Loucy (cell line): ENCODE results near the gene ZNF436.

ENCODE experiments used
- H2AFZ ChIP-seq: fragments of 200-600 bp; sonication (generic); 2 replicates; pipeline ENCODE4 v1.6.0; 2016; ENCODE audit warnings: antibody characterized with exemption, mild to moderate bottlenecking, low read length, moderate library complexity
- H3F3A ChIP-seq: fragments of 200-600 bp; 2 replicates; pipeline ENCODE4 v1.6.0; 2016; ENCODE audit warnings: antibody characterized with exemption, low read depth, mild to moderate bottlenecking
- H3K27me3 ChIP-seq: fragments of 200-600 bp; sonication (generic); 2 replicates; pipeline ENCODE4 v1.6.1; 2014; ENCODE audit warnings: low read length, mild to moderate bottlenecking; ENCODE audit not compliant: insufficient read depth, poor library complexity, severe bottlenecking
- H3K36me3 ChIP-seq: fragments of 200-600 bp; sonication (generic); 2 replicates; pipeline ENCODE4 v1.6.1; 2016; ENCODE audit warnings: low read length; ENCODE audit not compliant: insufficient read depth
- H3K4me1 ChIP-seq: fragments of 200-600 bp; sonication (generic); 2 replicates; pipeline ENCODE4 v1.5.1; 2014; ENCODE audit warnings: low read length, mild to moderate bottlenecking; ENCODE audit not compliant: insufficient read depth, poor library complexity, severe bottlenecking
- H3K4me2 ChIP-seq: fragments of 200-600 bp; sonication (generic); 2 replicates; pipeline ENCODE4 v1.6.0; 2014; ENCODE audit warnings: antibody characterized with exemption, low read length, low read depth, mild to moderate bottlenecking; ENCODE audit not compliant: poor library complexity, severe bottlenecking
- H3K4me3 ChIP-seq: fragments of 200-600 bp; sonication (generic); 2 replicates; pipeline ENCODE4 v1.5.1; 2014; ENCODE audit warnings: low read length, mild to moderate bottlenecking, mixed read lengths; ENCODE audit not compliant: poor library complexity, severe bottlenecking
- H3K79me2 ChIP-seq: fragments of 200-600 bp; sonication (generic); 2 replicates; pipeline ENCODE4 v1.6.1; 2014; ENCODE audit warnings: low read length; ENCODE audit not compliant: insufficient read depth
- H3K9ac ChIP-seq: fragments of 200-600 bp; sonication (generic); 2 replicates; pipeline ENCODE4 v1.6.0; 2014; ENCODE audit warnings: mild to moderate bottlenecking, low read depth, low read length, moderate library complexity; ENCODE audit not compliant: poor library complexity, severe bottlenecking
- H3K9me2 ChIP-seq: fragments of 200-600 bp; sonication (generic); replicated peaks from 2 replicates; pipeline ENCODE4 v1.6.1; 2016; ENCODE audit warnings: low read depth, low read length, mixed read lengths
- H3K9me3 ChIP-seq: fragments of 200-600 bp; sonication (generic); 2 replicates; pipeline ENCODE4 v1.6.1; 2014; ENCODE audit warnings: mild to moderate bottlenecking, antibody characterized with exemption, low read length, low read depth; ENCODE audit not compliant: insufficient read depth
- H4K20me1 ChIP-seq: fragments of 200-600 bp; sonication (generic); 2 replicates; pipeline ENCODE4 v1.6.0; 2014; ENCODE audit warnings: antibody characterized with exemption, low read length, mild to moderate bottlenecking; ENCODE audit not compliant: insufficient read depth, poor library complexity, severe bottlenecking
- EZH2phosphoT487 ChIP-seq: fragments of 200-600 bp; IDR thresholded peaks from 2 replicates; pipeline ENCODE4 v1.6.1; 2018; ENCODE audit warnings: antibody characterized with exemption, mild to moderate bottlenecking, moderate library complexity, borderline replicate concordance
- TF ChIP-seq, protein P1 (sequence below): fragments of 200-600 bp; sonication (generic); conservative IDR thresholded peaks from 2 replicates; pipeline ENCODE4 v1.5.1; 2014; ENCODE audit warnings: mild to moderate bottlenecking, antibody characterized with exemption, low read length

Gene ZNF436

DNA sequence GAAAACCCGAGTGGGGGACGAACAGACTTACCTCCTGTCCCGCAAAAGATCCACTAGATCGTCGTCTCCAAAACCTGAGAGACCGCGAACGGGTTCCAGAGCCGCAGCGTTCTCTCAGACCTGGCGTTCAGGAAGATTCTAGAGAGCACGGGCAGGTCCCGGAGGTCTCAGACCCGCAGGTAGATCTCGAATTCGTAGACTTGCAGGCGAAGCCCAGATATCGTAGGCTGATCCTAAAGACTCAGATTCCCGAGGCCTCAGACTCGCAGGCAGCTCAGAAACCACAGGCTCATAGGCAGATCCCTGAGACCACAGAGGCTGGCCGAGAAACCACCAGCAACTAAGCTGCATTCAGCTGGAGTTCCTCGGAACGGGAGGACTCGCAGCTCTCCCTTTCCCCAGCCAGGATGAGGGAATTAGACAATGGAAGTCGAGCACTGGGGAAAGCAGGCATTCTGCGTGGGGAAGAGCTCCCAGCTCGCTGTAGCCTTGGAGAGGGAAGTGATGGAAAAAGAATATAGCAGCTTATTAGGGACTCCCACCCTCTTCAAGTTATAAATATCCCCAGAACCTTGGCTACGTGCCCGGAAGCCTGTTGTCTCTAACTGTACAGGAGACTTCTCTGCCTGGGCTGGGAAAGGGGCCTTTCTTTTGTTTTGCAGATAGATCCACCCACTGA lies at the start of gene ZNF436:
ZNF436 (minus strand) TSS at position 502 of the 679 bp plus-strand sequence. CDS start 1,831 bp downstream, outside the sequence.
- no peak for TF ChIP-seq EZH2phosphoT487
- TF ChIP-seq, protein P1, sequence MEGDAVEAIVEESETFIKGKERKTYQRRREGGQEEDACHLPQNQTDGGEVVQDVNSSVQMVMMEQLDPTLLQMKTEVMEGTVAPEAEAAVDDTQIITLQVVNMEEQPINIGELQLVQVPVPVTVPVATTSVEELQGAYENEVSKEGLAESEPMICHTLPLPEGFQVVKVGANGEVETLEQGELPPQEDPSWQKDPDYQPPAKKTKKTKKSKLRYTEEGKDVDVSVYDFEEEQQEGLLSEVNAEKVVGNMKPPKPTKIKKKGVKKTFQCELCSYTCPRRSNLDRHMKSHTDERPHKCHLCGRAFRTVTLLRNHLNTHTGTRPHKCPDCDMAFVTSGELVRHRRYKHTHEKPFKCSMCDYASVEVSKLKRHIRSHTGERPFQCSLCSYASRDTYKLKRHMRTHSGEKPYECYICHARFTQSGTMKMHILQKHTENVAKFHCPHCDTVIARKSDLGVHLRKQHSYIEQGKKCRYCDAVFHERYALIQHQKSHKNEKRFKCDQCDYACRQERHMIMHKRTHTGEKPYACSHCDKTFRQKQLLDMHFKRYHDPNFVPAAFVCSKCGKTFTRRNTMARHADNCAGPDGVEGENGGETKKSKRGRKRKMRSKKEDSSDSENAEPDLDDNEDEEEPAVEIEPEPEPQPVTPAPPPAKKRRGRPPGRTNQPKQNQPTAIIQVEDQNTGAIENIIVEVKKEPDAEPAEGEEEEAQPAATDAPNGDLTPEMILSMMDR: no peak
- Histone ChIP-seq H3K9me3 (peaks cover 4% of the 10 kb centered on the region; the same call in 1 of the 2 replicates), H3K4me1 (peaks cover 32% of the 10 kb centered on the region), H4K20me1 (no peaks in the 10 kb centered on the region), H3K4me2 (peak within 1 kb of the TSS; percentile 78), H3K36me3 (peaks cover 12% of the 10 kb centered on the region), H3K79me2 (peaks cover 59% of the 10 kb centered on the region), H3K27me3 (no peaks in the 10 kb centered on the region), H2AFZ (peak within 1 kb of the TSS; percentile 98), H3K4me3 (peak within 1 kb of the TSS; percentile 87), H3F3A (no peaks in the 10 kb centered on the region), H3K9ac (peak within 1 kb of the TSS; percentile 90), H3K9me2 (no peaks in the 10 kb centered on the region)

DNA sequence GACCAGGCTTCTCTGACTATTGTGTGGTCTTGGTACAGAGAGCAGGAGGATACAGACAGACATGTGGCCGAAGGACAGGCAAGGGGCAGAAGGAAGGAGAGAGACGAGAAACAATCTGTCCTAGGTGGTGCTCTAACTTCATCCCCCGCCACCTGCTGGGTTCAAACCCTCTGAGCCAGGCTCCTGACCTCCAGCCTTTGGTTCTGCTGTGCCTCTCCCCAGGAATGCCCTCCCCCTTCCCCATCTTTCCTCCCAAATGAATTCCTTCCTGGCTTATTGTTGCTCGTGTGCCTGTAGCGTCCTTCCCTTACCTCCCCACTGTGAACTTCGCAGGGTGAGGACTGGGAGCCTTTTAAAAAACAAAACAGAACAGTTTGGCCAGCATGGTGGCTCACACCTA lies 49.5 kb upstream of the ZNF436 start:
- no peaks in the 10 kb centered on the region for H3K79me2 ChIP-seq
- H3K9me3 ChIP-seq: no peaks in the 10 kb centered on the region
- no peaks in the 10 kb centered on the region for H3K36me3 ChIP-seq
- H3K4me2 ChIP-seq: no peak overlapping the region
- TF ChIP-seq, protein P1: no peak
- no peak for TF ChIP-seq EZH2phosphoT487
- H3K27me3 ChIP-seq: no peaks in the 10 kb centered on the region
- no peak overlapping the region for H3K4me3 ChIP-seq
- H4K20me1 ChIP-seq: no peaks in the 10 kb centered on the region
- peak overlapping the region; percentile 26 for H3K9ac ChIP-seq
- H3K4me1 ChIP-seq: peaks cover 37% of the 10 kb centered on the region
- no peak overlapping the region for H2AFZ ChIP-seq
- H3F3A ChIP-seq: no peaks in the 10 kb centered on the region
- no peaks in the 10 kb centered on the region for H3K9me2 ChIP-seq

DNA sequence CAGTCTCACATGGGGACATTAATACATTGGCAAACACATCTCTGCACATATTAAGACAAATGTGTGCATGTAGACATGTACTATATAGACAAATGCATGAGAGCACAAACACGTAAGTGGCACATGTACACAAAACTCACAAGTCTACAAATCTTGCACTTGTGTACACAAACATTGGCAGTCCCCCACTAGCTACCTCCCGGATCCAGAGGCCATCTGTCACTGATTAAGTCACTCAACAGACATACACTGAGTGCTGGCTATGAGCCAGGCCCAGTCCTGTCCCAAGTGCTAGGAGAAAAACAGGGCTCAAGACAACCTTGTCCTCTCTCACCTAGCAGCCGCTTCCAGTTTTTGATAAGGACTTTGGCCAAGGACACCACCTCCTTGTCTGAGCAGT lies 47.9 kb upstream of the ZNF436 start:
- Histone ChIP-seq H3K9me2 (no peaks in the 10 kb centered on the region), H3K27me3 (no peaks in the 10 kb centered on the region), H3K4me2 (no peak overlapping the region), H3K36me3 (no peaks in the 10 kb centered on the region), H3K9me3 (no peaks in the 10 kb centered on the region), H3K4me1 (peaks cover 27% of the 10 kb centered on the region), H3K9ac (no peak overlapping the region), H3K79me2 (no peaks in the 10 kb centered on the region), H3F3A (no peaks in the 10 kb centered on the region), H2AFZ (no peak overlapping the region), H4K20me1 (no peaks in the 10 kb centered on the region), H3K4me3 (no peak overlapping the region)
- no peak for TF ChIP-seq EZH2phosphoT487
- TF ChIP-seq, protein P1: no peak
